22Rv1 (cell line): ENCODE results near the gene TRIP10.

Experiments
- ZFX ChIP-seq: fragments of 450-650 bp; IDR thresholded peaks from 2 replicates; pipeline ENCODE4 v1.6.1; 2017; ENCODE audit warnings: antibody characterized with exemption, borderline replicate concordance
- TF ChIP-seq, protein P1 (sequence below): fragments of 450-650 bp; IDR thresholded peaks from 2 replicates; pipeline ENCODE4 v1.5.1; 2017; ENCODE audit warnings: mild to moderate bottlenecking

DNA sequence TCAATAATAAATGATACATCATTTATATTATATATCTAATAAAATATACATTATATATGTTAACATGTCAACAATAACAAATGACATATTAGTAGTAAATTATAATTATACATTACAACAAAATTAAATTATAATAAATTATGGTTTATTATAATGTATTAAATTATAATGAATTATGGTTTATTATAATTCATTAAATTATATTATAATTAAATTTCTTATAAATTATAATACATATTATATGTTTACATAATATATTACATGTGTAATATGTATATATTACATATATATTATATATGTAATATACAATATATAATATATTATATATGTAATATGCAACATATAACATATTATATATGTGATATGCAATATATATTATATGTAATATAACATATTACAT lies 39.5 kb upstream of the TRIP10 start:
- TF ChIP-seq, protein P1, sequence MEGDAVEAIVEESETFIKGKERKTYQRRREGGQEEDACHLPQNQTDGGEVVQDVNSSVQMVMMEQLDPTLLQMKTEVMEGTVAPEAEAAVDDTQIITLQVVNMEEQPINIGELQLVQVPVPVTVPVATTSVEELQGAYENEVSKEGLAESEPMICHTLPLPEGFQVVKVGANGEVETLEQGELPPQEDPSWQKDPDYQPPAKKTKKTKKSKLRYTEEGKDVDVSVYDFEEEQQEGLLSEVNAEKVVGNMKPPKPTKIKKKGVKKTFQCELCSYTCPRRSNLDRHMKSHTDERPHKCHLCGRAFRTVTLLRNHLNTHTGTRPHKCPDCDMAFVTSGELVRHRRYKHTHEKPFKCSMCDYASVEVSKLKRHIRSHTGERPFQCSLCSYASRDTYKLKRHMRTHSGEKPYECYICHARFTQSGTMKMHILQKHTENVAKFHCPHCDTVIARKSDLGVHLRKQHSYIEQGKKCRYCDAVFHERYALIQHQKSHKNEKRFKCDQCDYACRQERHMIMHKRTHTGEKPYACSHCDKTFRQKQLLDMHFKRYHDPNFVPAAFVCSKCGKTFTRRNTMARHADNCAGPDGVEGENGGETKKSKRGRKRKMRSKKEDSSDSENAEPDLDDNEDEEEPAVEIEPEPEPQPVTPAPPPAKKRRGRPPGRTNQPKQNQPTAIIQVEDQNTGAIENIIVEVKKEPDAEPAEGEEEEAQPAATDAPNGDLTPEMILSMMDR = no peak
- no peak for TF ChIP-seq ZFX
